Fibroblast of villous mesenchyme (primary cell): ENCODE results near the gene EFNA4. TPM values are rescaled to one million over a fixed set of nuclear protein-coding genes. Genes with fewer than 3 reads are reported as not detected.
"Not testable (repeated sequence)": the region's sequence is repeated elsewhere in the genome, so short reads cannot be mapped to it uniquely, and the experiment has no call there.

Experiments
- DNase-seq: peaks from one replicate; pipeline ENCODE4 v3.0.0-alpha.2; 2010; ENCODE audit warnings: low read depth
- H3K4me3 ChIP-seq: 2 replicates; pipeline ENCODE4 v1.5.1; 2011; ENCODE audit warnings: low read depth, mild to moderate bottlenecking, low read length
- total RNA-seq: library from RNA; depleted of rRNA; stranded (reverse); fragments of >200 nt; gene quantifications from 2 replicates; pipeline ENCODE4 v1.2.3, GENCODE V29; 2012
- TF ChIP-seq, protein P1 (sequence below): IDR thresholded peaks from 2 replicates; pipeline ENCODE4 v1.5.1; 2012; ENCODE audit warnings: low read depth, mild to moderate bottlenecking, low read length; ENCODE audit not compliant: insufficient read depth

Gene EFNA4
- total RNA-seq, 1 donor, result 2.6 TPM

DNA sequence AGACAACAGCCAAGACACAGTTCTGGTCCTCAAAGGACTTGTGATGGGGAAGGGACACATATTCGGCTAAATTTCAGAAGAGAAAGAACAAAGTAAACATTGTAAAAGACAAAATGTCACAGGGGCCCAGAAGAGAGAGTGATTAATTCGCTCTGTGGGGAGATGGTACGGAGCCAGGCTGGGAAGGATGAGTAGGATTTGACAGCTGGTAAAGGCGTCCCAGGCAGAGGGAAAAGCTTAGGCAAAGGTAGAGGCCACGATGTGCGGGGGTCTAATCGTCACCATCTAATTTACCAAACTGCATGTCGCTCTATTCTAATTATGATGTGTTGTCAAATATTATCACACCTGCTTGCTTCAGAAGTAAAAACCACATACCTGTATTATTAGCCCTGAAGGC lies 46.8 kb downstream of the EFNA4 start:
- no peak for DNase-seq
- TF ChIP-seq, protein P1, sequence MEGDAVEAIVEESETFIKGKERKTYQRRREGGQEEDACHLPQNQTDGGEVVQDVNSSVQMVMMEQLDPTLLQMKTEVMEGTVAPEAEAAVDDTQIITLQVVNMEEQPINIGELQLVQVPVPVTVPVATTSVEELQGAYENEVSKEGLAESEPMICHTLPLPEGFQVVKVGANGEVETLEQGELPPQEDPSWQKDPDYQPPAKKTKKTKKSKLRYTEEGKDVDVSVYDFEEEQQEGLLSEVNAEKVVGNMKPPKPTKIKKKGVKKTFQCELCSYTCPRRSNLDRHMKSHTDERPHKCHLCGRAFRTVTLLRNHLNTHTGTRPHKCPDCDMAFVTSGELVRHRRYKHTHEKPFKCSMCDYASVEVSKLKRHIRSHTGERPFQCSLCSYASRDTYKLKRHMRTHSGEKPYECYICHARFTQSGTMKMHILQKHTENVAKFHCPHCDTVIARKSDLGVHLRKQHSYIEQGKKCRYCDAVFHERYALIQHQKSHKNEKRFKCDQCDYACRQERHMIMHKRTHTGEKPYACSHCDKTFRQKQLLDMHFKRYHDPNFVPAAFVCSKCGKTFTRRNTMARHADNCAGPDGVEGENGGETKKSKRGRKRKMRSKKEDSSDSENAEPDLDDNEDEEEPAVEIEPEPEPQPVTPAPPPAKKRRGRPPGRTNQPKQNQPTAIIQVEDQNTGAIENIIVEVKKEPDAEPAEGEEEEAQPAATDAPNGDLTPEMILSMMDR, result no peak
- no peak overlapping the region for H3K4me3 ChIP-seq

GRCh38 chr1:155110826-155111225 lies 47.3 kb downstream of the EFNA4 start:
- no peak for DNase-seq
- TF ChIP-seq, protein P1, result no peak
- H3K4me3 ChIP-seq, result no peak overlapping the region

GRCh38 chr1:155113450-155113980 lies 50.0 kb downstream of the EFNA4 start:
- TF ChIP-seq, protein P1, result no peak
- DNase-seq, result no peak
- no peak overlapping the region for H3K4me3 ChIP-seq

DNA sequence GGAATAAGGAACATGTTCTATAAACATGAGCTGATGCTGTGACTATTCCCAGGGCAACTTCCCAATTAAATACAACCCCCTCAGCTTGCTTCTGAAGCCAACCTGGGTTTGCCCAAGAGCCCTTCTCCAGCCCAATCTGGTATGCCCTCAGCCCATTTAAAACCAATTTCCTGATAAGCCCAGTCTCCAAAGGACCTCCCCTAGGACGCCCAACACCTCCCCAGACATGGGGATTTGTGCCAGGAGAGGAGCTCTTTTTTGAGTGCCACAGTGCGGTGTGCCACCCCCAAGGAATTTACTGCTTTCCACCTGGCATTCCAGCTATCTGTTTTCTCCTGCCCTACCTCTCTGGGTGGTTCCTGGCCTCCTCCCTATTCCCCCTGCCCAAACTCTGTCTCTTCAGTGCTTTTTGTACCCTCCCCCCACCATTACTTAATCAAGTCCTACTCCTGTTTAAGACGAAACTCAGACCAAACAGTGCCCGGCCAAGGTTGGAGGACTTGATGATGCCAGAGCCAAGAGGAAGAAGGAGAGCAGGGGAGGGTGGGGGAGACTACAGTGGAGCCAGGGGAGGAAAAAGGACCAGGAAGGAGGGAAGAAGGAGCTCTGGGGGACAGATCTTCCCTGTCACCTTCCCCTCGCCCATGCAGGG lies 52.7 kb downstream of the EFNA4 start:
- no peak overlapping the region for H3K4me3 ChIP-seq
- no peak for DNase-seq
- TF ChIP-seq, protein P1, result no peak

GRCh38 chr1:155117610-155118009 lies 54.1 kb downstream of the EFNA4 start:
- H3K4me3 ChIP-seq, result no peak overlapping the region
- no peak for DNase-seq
- TF ChIP-seq, protein P1, result no peak

DNA sequence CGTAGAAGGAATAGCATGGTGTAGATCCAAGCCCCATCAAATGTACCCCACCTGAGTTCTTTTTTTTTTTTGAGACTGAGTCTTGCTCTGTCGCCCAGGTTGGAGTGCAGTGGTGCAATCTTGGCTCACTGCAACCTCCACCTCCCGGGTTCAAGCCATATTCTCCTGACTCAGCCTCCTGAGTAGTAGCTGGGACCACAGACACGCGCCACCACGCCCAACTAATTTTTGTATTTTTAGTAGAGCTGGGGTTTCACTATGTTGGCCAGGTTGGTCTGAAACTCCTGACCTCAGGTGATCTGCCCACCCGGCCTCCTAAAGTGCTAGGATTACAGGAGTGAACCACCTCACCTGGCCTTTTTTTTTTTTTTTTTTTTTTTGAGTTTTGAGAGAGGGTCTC lies 54.5 kb downstream of the EFNA4 start:
- H3K4me3 ChIP-seq, DNase-seq: not testable (repeated sequence)

Other genes with a start within 250 kb of the EFNA4 start
- gene KCNN3, start 193.5 kb upstream of the EFNA4 start, total RNA-seq, result not detected in 2 replicates
- gene PMVK, start 127.0 kb upstream of the EFNA4 start, total RNA-seq, result 6.4 and 8.2 TPM in 2 replicates
- gene PBXIP1, start 107.6 kb upstream of the EFNA4 start, total RNA-seq, result 52.2 and 54.1 TPM in 2 replicates
- 26.7 and 28.9 TPM in 2 replicates for gene PYGO2, start 102.0 kb upstream of the EFNA4 start, total RNA-seq
- gene SHC1, start 93.0 kb upstream of the EFNA4 start, total RNA-seq, result 255 and 330 TPM in 2 replicates
- 57.7 and 68.2 TPM in 2 replicates for gene CKS1B, start 89.1 kb upstream of the EFNA4 start, total RNA-seq
- gene FLAD1, start 80.4 kb upstream of the EFNA4 start, total RNA-seq, result 22.9 and 24.2 TPM in 2 replicates
- gene LENEP, start 70.2 kb upstream of the EFNA4 start, total RNA-seq, result 0.32 and 0.43 TPM in 2 replicates
- gene ZBTB7B, start 60.9 kb upstream of the EFNA4 start, total RNA-seq, result 15.5 and 15.8 TPM in 2 replicates
- gene DCST2, start 30.0 kb upstream of the EFNA4 start, total RNA-seq, result not detected in 2 replicates
- not detected in 2 replicates for gene DCST1, start 29.9 kb upstream of the EFNA4 start, total RNA-seq
- gene ADAM15, start 12.4 kb upstream of the EFNA4 start, total RNA-seq, result 41.2 and 49.2 TPM in 2 replicates
- 0.32 and 0.43 TPM in 2 replicates for gene EFNA3, start 15.1 kb downstream of the EFNA4 start, total RNA-seq
- not detected in 2 replicates for gene EFNA1, start 64.1 kb downstream of the EFNA4 start, total RNA-seq
- 52.5 and 58.7 TPM in 2 replicates for gene SLC50A1, start 72.1 kb downstream of the EFNA4 start, total RNA-seq
- 23.7 and 47.0 TPM in 2 replicates for gene DPM3, start 76.8 kb downstream of the EFNA4 start, total RNA-seq
- gene KRTCAP2, start 109.6 kb downstream of the EFNA4 start, total RNA-seq, result 65.6 and 95.3 TPM in 2 replicates
- 6.5 and 7.7 TPM in 2 replicates for gene TRIM46, start 110.1 kb downstream of the EFNA4 start, total RNA-seq
- gene THBS3, start 144.2 kb downstream of the EFNA4 start, total RNA-seq, result 32.8 and 35.8 TPM in 2 replicates
- gene MTX1, start 145.0 kb downstream of the EFNA4 start, total RNA-seq, result 38.0 and 45.1 TPM in 2 replicates
- 7.7 and 7.8 TPM in 2 replicates for gene ENTREP3, start 191.7 kb downstream of the EFNA4 start, total RNA-seq
- gene SCAMP3, start 198.6 kb downstream of the EFNA4 start, total RNA-seq, result 33.7 and 35.8 TPM in 2 replicates
- 19.3 and 21.6 TPM in 2 replicates for gene CLK2, start 209.8 kb downstream of the EFNA4 start, total RNA-seq
- 0.86 and 1.6 TPM in 2 replicates for gene HCN3, start 213.7 kb downstream of the EFNA4 start, total RNA-seq
- not detected in 2 replicates for gene PKLR, start 237.7 kb downstream of the EFNA4 start, total RNA-seq
- 427 and 428 TPM in 2 replicates for gene FDPS, start 245.1 kb downstream of the EFNA4 start, total RNA-seq